ENCODE results near the gene XPO5.

DNA sequence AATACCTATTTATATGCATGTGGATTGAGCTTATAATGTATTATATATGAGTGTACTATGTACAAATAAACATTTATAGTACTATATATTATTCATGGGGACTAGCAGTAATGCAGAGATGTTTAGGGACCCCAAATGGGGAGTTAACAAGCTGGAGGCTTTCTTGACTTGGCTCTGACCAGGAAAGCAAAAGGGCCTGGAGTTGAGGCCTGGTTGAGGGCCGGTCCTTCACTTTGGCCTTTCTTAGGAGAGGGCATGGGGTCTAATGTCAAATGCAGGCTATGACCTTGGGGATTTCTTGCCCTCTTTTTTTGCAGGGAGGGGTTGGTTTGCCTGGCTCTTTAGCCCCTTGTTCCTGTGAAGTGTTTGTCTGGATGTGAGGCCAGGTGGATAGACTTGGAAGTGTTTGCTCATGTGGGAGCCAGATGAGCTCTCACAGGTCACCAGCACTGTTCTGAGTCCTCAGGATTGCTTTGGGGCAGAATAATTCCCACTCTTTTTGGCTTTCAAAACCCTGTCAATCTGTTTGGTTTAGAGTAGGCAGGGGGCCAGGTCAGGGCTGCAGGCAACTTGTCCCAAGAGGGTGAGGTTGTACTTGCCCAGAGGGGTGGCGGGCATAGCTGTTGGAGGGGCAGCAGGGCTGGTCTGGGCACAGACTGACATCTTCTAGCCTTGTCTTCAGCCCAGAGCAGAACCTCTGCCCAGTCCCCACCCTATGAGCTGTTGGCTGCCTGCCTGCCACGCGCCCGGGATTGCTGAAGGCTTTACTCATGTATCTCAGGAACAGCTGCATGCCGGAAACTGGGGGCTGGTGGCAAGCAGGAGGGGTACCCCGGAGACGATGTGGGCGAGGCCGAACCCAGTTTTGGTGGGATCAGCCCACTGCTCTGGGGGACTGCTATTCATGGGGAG lies 83.8 kb downstream of the XPO5 start:
- TF ChIP-seq, protein P1, sequence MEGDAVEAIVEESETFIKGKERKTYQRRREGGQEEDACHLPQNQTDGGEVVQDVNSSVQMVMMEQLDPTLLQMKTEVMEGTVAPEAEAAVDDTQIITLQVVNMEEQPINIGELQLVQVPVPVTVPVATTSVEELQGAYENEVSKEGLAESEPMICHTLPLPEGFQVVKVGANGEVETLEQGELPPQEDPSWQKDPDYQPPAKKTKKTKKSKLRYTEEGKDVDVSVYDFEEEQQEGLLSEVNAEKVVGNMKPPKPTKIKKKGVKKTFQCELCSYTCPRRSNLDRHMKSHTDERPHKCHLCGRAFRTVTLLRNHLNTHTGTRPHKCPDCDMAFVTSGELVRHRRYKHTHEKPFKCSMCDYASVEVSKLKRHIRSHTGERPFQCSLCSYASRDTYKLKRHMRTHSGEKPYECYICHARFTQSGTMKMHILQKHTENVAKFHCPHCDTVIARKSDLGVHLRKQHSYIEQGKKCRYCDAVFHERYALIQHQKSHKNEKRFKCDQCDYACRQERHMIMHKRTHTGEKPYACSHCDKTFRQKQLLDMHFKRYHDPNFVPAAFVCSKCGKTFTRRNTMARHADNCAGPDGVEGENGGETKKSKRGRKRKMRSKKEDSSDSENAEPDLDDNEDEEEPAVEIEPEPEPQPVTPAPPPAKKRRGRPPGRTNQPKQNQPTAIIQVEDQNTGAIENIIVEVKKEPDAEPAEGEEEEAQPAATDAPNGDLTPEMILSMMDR (IDR thresholded peaks at IDR 0.05) = no peak
- TF ChIP-seq POLR2A (IDR thresholded peaks at IDR 0.05) = no peak

Measured in adrenal gland (tissue), 5 donors.